ENCODE results near the gene RLF. TPM values are rescaled to one million over a fixed set of nuclear protein-coding genes. Genes with fewer than 3 reads are reported as not detected.

The RLF gene
- total and polyA plus RNA-seq, 2 donors (not counting 1 experiment from before 2014, with no cell fraction given): 7.8 to 21.9 TPM

DNA sequence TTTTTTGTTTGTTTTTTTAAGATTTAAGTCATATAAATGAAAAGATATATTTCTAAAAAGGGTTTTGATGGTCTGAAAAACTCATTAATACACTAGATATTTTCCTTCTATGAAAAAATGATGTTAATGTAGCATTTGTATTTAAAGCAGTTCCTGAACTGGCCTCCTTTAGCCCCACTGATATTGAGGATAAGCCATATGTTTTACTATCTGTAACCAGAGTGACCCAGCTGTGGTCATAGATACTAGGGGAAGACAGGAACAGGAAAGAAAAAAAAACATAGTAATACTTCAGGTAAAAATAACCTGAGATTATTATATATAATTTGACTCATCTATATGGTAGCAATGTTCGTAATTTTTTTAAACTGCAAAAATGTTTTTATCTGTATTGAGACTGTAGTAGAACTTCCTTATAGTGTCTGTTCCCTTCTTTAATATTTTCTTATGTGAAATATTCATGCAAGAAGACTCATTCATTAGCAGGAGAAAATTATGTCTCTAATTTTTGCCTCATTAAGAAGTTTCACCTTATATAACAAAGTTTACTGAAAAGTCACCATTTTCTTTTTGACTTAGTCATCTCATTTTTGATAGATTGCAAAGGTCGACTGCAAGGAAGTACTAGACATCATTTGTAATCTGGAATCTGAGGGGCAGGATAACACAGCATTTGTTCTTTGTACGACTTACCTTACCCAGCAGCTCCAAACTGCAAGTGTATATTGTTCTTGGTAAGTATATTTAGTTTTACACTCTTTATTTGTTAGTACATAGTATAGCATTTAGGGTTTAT is 61.0 kb downstream of the RLF start:
- DNase-seq: no peak
- WGBS (ENCODE audit: insufficient coverage): no CpG with 5 or more reads among the region's 3 CpGs
- Histone ChIP-seq H3K4me2 (replicated peaks; ENCODE audit: low read depth, low read length, poor library complexity, severe bottlenecking) (no peak overlapping the region), H3K4me3 (ENCODE audit: control extremely low read depth in 1 of 5, extremely low read depth in 1 of 5, insufficient read depth in 1 of 5, low read depth in 2 of 5, low read length in 4 of 5) (no peak overlapping the region), H3K79me2 (ENCODE audit: control insufficient read depth, insufficient read depth, low read length) (peaks cover 17% of the 10 kb centered on the region), H4K20me1 (ENCODE audit: control insufficient read depth, insufficient read depth, low read length, poor library complexity, severe bottlenecking) (peaks cover 6% of the 10 kb centered on the region), H2AFZ (ENCODE audit: insufficient read depth, low read depth, low read length, poor library complexity, severe bottlenecking) (no peak overlapping the region), H3K36me3 (replicated peaks in 1 of 2; ENCODE audit: control extremely low read depth in 1 of 2, control insufficient read depth in 1 of 2, extremely low read depth in 1 of 2, insufficient read depth in 2 of 2, low read length in 1 of 2) (peaks cover 7% of the 10 kb centered on the region in 2 experiments), H3K9me3 (ENCODE audit: control extremely low read depth in 1 of 3, control insufficient read depth in 2 of 3, insufficient read depth in 1 of 3, low read length in 2 of 3) (no peaks in the 10 kb centered on the region), H3K27ac (ENCODE audit: low read length in 2 of 2) (no peak overlapping the region), H3K27me3 (replicated peaks in 1 of 4; ENCODE audit: control extremely low read depth in 1 of 4, control insufficient read depth in 3 of 4, insufficient read depth in 4 of 4, low read length in 3 of 4) (no peaks in the 10 kb centered on the region), H3K4me1 (ENCODE audit: control insufficient read depth in 2 of 2, insufficient read depth in 2 of 2, low read length in 2 of 2) (no peaks in the 10 kb centered on the region), H3K9ac (ENCODE audit: low read length) (no peak overlapping the region)
- Mint-ChIP-seq H3K27me3 (no peaks in the 10 kb centered on the region), H3K4me3 (no peak overlapping the region), H3K4me1 (no peaks in the 10 kb centered on the region), H3K27ac (no peak overlapping the region), H3K9me3 (ENCODE audit: insufficient read depth) (no peaks in the 10 kb centered on the region)
- intact Hi-C loops (cut with micrococcal nuclease): no loop called here
- POLR2A ChIA-PET: no interaction called here
- TF ChIP-seq, protein P1, sequence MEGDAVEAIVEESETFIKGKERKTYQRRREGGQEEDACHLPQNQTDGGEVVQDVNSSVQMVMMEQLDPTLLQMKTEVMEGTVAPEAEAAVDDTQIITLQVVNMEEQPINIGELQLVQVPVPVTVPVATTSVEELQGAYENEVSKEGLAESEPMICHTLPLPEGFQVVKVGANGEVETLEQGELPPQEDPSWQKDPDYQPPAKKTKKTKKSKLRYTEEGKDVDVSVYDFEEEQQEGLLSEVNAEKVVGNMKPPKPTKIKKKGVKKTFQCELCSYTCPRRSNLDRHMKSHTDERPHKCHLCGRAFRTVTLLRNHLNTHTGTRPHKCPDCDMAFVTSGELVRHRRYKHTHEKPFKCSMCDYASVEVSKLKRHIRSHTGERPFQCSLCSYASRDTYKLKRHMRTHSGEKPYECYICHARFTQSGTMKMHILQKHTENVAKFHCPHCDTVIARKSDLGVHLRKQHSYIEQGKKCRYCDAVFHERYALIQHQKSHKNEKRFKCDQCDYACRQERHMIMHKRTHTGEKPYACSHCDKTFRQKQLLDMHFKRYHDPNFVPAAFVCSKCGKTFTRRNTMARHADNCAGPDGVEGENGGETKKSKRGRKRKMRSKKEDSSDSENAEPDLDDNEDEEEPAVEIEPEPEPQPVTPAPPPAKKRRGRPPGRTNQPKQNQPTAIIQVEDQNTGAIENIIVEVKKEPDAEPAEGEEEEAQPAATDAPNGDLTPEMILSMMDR (IDR thresholded peaks at IDR 0.05): no peak
- TF ChIP-seq EZH2 (IDR thresholded peaks at IDR 0.05; ENCODE audit: borderline replicate concordance, insufficient read depth, low read depth, low read length, poor library complexity, severe bottlenecking): no peak
- CTCF ChIA-PET: interaction anchor here (2.2 kb wide), 1 partner anchor 116 kb away, joined by 5 read pairs; no protein-coding TSS in a partner anchor
- ATAC-seq (ENCODE audit: low read depth): no peak

DNA sequence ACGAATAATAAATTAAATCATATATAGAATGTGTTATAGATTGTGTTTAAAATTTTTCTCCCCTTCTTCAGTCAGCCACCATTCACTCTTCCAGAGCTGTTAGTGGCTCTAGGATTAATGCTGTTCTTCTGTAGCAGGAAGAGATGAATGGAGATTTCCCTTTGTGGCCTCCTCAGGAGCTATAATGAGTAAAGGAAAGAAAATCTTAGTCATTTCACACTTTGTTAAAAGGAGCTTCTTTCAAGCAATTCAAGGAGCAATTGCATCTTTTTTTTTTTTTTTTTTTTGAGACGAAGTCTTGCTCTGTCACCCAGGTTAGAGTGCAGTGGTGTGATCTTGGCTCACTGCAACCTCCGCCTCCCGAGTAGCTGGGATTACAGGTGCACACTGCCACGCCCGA is 62.9 kb downstream of the RLF start:
- Histone ChIP-seq H4K20me1 (ENCODE audit: control insufficient read depth, insufficient read depth, low read length, poor library complexity, severe bottlenecking) (no peaks in the 10 kb centered on the region), H2AFZ (ENCODE audit: insufficient read depth, low read depth, low read length, poor library complexity, severe bottlenecking) (no peak overlapping the region), H3K9ac (ENCODE audit: low read length) (no peak overlapping the region), H3K4me3 (ENCODE audit: control extremely low read depth in 1 of 5, extremely low read depth in 1 of 5, insufficient read depth in 1 of 5, low read depth in 2 of 5, low read length in 4 of 5) (no peak overlapping the region), H3K9me3 (ENCODE audit: control extremely low read depth in 1 of 3, control insufficient read depth in 2 of 3, insufficient read depth in 1 of 3, low read length in 2 of 3) (no peaks in the 10 kb centered on the region), H3K4me2 (replicated peaks; ENCODE audit: low read depth, low read length, poor library complexity, severe bottlenecking) (no peak overlapping the region), H3K4me1 (ENCODE audit: control insufficient read depth in 2 of 2, insufficient read depth in 2 of 2, low read length in 2 of 2) (no peaks in the 10 kb centered on the region), H3K27ac (ENCODE audit: low read length in 2 of 2) (no peak overlapping the region), H3K27me3 (replicated peaks in 1 of 4; ENCODE audit: control extremely low read depth in 1 of 4, control insufficient read depth in 3 of 4, insufficient read depth in 4 of 4, low read length in 3 of 4) (no peaks in the 10 kb centered on the region), H3K36me3 (replicated peaks in 1 of 2; ENCODE audit: control extremely low read depth in 1 of 2, control insufficient read depth in 1 of 2, extremely low read depth in 1 of 2, insufficient read depth in 2 of 2, low read length in 1 of 2) (peaks cover 7 to 13% of the 10 kb centered on the region in 2 experiments), H3K79me2 (ENCODE audit: control insufficient read depth, insufficient read depth, low read length) (peaks cover 9% of the 10 kb centered on the region)
- ChIA-PET POLR2A (interaction anchor here (0.6 to 0.7 kb wide), 2 partner anchors 34 to 236 kb away, joined by 6 to 10 read pairs; partner anchors contain the start of gene ZMPSTE24), CTCF (interaction anchor here (1.2 to 2.2 kb wide), 2 partner anchors 115 to 177 kb away, joined by 3 to 5 read pairs; no protein-coding TSS in a partner anchor)
- ATAC-seq (ENCODE audit: low read depth) (no peak), DNase-seq (no peak)
- Mint-ChIP-seq H3K27ac (no peak overlapping the region), H3K27me3 (no peaks in the 10 kb centered on the region), H3K9me3 (ENCODE audit: insufficient read depth) (no peaks in the 10 kb centered on the region), H3K4me1 (no peaks in the 10 kb centered on the region), H3K4me3 (no peak overlapping the region)
- intact Hi-C loops (cut with micrococcal nuclease): no loop called here
- TF ChIP-seq, protein P1 (IDR thresholded peaks at IDR 0.05): no peak
- TF ChIP-seq EZH2 (IDR thresholded peaks at IDR 0.05; ENCODE audit: borderline replicate concordance, insufficient read depth, low read depth, low read length, poor library complexity, severe bottlenecking): no peak
- no CpG with 5 or more reads among the region's 6 CpGs for WGBS (ENCODE audit: insufficient coverage)

Measured in B cell (primary cell).